SIG-M5 (cell line): ENCODE data around the gene FOXC2.

Source experiments
- DNase-seq: peaks from one replicate; lab custom pipeline; 2025; lab: John Stamatoyannopoulos, UW

FOXC2 gene

DNA sequence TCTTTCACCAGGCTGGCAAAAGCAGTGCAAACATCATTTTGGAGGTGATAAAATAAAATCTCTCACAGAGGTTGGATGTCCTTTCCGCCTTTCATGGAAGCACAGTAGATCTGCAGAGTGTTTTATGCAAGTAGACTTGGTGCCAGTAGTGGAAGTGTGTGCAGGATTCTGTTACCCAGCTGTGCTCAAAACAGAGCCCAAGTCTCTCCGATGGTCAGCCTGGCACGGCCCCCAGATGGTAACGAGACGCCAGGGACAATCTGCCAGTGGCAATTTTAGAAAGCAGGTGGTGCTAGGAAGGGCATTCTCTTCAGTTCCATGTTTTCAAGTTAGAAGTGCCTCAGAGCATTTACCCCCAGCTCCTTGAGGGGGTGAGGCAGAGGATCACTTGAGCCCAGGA is 10.1 kb upstream of the FOXC2 start:
- no peak for DNase-seq

DNA sequence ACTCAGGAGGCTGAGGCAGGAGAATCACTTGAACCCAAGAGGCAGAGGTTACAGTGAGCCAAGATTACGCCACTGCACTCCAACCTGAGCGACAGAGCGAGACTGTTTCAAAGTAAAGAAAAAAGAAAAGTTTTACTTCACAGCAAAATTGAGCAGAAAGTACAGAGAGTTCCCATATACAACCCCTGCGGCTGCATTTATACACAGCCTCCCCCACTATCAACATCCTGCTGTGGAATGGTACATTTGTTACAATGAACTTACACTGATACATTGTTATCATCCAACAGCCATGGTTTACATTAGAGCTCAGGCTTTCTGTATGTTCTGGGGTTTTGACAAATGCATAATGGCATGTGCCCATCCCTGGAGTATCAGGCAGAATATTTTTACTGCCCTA is 9.0 kb upstream of the FOXC2 start:
- no peak for DNase-seq

DNA sequence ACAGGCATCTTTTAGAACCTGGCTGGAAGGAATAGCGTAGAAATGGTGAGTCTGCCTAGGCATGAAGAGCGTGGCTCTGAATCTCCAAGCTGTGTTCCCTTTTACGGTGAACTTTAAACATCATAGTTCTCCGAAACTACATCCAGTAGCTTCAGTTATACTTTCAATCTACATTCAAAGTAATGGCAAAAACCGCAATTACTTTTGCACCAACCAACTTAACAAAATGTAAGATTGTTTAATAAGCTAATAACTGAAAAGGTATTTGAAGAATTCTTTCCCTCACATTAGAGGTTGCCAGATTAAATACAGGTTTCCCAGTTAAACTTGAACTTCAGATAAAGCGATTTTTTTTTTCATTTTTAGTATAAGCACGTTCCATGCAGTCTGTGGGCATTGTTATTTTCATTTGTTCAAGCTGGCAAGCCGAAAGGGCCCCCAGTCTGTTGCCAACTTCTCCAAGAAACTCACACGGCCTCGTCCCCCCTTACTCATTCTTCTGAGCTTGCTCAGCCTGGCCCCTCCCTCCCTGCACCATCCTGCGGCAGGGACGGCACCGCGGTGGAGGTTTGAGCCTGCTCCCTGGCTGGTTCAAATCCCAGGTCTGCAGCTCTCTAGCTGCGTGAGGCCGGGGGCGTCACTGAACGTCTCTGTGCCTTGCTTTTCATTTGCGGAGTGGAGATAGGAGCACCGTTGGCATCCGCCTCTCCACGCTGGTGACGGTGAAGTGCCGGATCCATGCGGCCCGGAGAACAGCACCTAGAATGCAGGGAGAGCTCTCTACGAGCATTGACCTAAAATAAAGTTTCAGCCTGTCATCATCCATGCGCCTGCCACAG is 8.1 kb upstream of the FOXC2 start:
- DNase-seq, result no peak

DNA sequence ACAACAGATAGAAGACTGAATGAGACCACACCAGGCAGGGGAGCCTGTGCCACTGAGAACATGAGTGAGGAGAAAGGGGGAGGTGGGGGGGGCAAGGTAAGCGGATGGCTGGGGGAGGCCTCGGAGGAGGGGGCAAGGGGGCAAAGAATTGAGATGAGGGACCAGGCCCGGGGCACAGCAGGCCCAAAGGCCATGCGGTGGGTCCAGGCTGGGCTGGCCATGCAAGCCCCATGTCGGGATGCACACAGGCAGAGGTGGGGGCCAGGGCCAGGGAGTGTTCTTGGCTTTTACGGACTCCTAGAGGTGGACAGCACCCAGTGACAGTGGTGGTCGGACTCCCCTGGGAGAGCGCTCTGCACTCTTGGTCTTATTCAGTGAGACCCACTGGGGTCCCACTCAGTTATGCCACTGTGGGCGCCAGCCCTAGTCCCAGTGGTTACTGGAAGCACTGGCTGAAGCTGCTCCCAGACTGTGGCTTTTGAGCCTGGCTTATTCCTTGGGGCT is 6.8 kb upstream of the FOXC2 start:
- no peak for DNase-seq

DNA sequence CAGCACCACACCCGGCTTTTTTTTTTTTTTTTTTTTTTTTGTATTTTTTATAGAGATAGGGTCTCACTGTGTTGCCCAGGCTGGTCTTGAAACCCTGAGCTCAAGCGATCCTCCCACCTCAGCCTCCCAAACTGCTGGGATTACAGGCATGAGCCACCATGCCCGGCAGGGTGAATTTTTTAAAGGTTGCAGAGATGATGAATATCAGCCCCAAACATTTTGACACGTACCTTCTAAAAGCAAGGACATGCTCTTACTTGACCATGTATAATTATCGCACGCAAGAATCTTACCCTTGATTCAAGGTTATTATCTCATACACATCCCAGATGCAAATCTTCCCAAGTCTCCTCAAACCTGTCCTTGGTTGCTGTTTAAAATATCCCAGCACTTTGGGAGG is 4.3 kb upstream of the FOXC2 start:
- DNase-seq, result no peak

DNA sequence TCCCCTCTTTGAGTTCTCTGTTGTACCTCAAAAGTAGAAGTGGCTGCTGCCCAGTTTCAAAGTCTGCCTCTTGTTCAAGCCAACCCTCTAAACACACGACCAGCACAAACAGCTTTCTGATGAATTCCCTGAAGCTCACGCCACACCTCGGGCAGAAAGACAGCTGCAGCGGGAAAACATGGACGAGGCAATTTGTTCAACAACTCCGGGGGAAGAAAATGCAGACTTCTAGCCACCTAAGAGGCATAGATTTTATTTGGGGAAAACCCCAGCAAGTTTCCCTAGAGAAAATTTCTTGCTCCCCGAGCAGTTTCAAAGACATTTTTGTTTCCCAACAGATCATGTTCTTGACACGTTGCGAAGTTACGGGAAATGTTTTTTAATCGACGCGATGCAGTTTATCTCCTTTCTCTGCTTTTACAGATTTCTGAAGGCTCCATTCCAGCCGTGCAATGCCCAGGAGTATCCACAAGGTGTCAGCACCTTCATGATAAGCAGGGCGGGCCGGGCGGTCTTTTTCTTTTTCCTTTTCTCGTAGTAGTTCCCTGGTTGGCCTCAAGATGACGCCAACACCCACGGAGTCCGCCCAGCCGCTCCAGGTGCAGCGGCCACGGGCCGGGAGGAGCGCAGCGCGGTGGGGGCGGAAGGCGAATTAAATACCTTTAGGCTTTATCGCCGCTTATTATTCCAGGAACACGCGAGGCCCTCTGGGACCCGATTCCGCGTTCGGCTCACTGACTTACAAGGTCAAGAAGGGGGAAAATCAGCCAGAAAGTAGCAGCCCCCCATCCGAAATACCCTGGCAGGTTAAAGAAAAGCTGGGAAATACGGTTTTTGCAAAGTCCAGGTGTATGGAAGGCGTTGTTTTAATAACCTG is 2.9 kb upstream of the FOXC2 start:
- peak; percentile 24 for DNase-seq

DNA sequence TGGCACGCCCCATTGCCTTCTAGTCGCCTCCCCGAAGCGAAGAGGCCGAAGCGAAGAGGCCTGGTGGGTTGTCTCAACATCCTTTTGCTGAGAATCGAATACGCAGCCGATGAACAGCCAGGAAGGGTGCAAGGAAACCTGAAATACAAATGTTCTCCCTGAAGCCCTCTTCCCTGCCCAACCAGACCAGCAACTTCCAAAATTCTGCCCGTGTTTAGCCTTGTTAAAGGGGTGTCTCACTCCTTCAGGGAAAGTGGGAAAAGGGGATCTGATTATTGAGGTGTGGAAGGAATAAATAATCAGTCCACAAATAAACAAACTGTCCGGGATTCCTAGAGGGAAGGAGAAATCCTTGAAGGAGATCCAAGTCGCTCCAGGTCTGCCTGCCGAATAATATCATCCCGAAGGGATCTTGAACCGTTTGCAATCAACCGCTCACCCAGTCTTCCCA is 1.4 kb upstream of the FOXC2 start:
- no peak for DNase-seq

DNA sequence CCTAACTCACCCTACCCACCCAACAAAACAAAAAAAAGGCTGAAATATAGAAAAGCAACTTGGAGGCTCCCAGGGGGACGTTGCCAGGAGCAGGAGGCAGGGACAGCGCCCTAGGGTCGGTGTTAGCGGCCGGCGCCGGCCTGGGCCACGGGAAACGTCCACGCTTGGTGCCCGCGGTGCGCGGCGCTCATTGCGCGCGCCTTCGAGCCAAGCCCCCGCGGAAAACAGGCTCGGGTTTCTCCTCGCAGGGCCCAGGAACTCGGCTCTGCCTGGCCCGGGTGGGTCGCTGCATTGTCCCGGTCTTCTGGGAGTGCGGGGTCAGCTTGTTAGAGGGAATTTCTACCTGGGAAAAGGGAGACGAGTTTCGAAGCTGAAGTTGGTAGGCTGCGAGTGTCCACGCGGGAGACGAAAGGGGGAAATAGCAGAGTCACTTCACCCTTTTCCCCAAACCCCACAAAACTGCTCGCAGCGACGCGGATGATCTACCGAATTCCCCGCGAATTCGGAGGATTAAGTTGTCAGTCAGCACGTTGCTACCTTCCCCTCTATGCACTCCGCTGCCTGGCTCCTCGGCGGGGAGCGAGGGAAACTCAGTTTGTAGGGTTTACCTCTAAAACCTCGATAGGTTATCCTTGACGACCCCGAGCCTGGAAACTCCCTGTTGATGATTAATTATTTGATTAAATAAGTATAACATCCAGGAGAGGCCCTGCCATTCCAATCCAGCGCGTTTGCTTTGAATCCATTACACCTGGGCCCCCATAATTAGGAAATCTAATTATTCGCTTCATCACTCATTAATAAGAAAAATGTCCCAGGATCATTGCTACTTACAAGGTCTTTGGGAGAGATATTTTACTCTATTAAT is 751 bp upstream of the FOXC2 start:
- no peak for DNase-seq

DNA sequence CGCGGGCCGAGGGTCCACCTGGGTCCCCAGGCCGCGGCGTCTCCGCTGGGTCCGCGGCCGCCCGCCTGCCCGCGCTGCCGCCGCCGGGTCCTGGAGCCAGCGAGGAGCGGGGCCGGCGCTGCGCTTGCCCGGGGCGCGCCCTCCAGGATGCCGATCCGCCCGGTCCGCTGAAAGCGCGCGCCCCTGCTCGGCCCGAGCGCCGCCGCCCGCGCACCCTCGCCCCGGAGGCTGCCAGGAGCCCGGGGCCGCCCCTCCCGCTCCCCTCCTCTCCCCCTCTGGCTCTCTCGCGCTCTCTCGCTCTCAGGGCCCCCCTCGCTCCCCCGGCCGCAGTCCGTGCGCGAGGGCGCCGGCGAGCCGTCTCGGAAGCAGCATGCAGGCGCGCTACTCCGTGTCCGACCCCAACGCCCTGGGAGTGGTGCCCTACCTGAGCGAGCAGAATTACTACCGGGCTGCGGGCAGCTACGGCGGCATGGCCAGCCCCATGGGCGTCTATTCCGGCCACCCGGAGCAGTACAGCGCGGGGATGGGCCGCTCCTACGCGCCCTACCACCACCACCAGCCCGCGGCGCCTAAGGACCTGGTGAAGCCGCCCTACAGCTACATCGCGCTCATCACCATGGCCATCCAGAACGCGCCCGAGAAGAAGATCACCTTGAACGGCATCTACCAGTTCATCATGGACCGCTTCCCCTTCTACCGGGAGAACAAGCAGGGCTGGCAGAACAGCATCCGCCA is 504 bp downstream of the FOXC2 start:
- DNase-seq, result no peak

DNA sequence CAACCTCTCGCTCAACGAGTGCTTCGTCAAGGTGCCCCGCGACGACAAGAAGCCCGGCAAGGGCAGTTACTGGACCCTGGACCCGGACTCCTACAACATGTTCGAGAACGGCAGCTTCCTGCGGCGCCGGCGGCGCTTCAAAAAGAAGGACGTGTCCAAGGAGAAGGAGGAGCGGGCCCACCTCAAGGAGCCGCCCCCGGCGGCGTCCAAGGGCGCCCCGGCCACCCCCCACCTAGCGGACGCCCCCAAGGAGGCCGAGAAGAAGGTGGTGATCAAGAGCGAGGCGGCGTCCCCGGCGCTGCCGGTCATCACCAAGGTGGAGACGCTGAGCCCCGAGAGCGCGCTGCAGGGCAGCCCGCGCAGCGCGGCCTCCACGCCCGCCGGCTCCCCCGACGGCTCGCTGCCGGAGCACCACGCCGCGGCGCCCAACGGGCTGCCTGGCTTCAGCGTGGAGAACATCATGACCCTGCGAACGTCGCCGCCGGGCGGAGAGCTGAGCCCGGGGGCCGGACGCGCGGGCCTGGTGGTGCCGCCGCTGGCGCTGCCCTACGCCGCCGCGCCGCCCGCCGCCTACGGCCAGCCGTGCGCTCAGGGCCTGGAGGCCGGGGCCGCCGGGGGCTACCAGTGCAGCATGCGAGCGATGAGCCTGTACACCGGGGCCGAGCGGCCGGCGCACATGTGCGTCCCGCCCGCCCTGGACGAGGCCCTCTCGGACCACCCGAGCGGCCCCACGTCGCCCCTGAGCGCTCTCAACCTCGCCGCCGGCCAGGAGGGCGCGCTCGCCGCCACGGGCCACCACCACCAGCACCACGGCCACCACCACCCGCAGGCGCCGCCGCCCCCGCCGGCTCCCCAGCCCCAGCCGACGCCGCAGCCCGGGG is 1.3 kb downstream of the FOXC2 start:
- no peak for DNase-seq

DNA sequence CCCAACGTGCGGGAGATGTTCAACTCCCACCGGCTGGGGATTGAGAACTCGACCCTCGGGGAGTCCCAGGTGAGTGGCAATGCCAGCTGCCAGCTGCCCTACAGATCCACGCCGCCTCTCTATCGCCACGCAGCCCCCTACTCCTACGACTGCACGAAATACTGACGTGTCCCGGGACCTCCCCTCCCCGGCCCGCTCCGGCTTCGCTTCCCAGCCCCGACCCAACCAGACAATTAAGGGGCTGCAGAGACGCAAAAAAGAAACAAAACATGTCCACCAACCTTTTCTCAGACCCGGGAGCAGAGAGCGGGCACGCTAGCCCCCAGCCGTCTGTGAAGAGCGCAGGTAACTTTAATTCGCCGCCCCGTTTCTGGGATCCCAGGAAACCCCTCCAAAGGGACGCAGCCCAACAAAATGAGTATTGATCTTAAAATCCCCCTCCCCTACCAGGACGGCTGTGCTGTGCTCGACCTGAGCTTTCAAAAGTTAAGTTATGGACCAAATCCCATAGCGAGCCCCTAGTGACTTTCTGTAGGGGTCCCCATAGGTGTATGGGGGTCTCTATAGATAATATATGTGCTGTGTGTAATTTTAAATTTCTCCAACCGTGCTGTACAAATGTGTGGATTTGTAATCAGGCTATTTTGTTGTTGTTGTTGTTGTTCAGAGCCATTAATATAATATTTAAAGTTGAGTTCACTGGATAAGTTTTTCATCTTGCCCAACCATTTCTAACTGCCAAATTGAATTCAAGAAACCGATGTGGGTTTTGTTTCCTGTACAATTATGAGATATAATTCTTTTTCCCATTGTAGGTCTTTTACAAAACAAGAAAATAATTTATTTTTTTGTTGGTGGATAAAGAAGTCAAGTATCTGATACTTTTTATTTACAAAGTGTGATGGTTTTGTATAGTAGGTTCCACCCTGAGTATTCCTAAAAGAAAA is 2.3 kb downstream of the FOXC2 start:
- no peak for DNase-seq

DNA sequence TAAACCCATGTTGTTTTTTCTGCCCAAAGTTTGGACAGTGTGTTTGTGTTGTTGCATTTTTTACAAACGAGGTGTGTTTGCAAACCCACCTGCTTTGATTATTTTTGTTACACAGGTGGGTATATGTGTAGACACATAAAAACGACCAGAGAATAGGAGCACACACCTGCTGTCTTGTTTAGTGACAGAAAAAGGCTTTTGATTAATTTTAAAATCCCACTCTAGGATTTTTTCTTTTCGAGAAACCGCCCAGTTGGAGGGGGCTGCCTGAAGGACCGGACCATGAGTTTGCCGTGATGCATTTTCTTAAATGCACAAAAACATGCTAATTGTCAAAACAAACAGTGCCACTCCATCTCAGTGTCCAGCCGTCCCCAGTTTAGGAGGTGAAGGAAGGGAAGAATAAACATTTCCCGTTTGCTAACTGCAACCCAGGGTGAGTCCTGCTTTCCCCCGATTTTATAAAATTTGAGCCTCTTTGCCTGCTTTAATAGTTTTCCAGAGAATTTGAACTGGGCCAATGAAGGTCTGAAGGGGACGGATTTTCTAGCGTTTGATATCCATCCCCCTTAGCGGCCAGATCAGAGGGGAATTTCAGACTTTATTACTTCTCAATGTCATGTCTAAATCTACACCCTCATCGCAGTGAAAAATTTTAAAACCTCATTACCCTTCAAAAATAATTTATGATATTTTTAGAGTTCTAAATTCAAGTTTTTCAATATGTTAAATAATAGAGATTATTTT is 3.2 kb downstream of the FOXC2 start:
- no peak for DNase-seq

DNA sequence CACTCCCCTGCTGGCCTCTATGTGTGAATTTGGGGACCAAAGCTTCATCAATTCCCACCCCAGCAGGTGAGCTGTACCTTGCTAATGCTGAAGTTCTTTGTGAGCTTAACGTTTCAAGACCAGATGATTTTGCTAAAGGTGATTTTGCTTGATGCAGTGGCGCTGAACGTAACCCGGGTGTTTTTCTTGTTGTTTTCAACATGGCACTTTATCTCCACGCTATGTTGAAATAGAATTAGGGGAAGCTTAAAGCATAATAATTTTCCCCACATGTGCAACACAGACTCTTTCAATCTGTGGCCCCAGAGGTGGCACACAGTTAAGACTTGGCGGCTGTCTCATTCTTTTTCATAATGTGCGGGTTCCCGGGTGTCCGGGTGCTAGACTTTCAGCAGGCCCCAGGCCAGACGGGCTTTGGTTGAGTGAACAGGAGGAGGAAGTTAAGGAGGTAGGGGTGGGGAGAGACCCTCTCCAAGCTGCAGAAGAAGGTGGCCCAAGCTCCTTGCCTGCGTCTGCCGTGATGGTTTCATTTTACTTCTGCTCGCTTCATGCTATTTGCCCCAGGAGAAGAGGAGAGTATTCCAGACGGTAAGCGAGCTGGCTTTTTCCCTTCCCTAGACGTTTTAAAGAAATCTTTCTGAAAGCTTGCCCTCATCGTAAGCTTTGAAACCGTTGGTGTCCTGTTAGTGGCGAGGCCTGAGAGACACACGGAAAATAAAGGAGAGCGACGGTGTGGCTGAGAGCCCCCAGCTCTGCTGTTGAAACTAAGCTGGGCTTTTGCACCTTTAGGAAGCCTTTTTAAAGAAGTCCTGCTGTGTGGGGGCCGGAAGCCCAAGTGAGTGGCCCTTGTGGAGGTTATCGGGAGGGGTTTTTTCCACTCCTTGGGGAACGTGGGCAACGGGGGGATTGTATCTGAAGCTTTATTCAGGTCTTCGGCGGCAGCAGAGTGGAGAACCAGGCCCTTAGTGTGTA is 4.2 kb downstream of the FOXC2 start:
- DNase-seq, result no peak

DNA sequence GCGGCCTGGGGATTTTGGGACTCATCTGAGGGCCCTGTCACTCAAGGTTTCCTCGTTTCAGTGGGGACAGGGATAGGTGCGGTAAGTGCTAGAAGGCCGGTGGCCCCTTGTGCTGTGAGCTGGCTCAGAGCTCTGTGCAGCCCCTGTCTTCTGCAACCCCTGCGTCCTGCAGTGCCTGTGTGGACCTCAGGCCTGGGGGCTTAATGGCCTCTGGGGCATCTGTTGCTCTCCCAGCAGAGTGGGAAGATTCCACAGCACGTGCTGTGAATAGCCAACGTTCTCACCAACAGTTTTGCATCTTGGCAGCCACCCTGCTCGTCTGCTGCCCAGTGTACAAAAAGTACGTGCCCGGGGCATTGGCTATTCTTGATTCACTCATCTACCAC is 4.9 kb downstream of the FOXC2 start:
- DNase-seq, result no peak

DNA sequence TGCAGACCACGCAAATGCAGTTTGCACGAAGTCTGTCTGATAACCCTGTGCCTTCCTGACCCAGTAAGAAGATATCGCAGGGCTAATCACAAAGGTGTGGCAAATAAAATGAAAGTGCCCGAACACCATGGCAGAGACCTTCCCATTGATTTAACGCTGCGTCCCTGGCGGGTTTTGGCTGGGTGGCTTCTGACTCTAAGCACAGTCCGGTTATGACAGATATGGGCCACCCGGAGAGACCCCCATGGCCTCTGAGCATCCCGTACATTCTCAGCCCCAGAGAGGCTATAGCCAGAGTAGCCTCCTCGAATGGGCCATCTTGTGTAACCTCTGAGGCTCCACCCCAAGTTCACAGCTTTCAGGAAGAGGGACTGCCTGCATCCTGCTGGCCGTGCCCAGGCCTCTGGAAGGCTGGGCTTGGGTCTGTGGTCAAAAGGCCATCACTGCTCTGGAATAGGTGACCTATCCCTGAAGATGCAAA is 5.5 kb downstream of the FOXC2 start:
- DNase-seq, result no peak

DNA sequence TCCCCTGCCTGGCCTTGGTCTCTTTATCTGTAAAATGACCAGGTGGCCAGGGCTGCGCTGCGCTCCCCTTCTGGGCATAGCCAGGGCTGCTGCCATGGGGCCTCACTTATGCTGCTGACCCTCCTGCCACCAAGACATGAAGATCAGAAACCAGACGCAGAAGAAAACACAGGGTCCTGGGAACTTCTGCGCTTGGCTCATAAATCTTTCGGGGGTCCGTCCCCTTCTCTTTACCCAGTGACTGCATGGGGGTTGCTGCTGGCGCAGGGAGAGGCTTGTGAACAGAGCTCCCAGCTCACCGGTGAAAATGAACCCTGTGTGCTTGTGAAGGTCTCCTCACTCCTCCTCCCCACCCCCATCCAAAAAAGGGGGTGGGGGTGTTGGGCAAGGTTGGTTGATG is 6.0 kb downstream of the FOXC2 start:
- DNase-seq, result no peak

DNA sequence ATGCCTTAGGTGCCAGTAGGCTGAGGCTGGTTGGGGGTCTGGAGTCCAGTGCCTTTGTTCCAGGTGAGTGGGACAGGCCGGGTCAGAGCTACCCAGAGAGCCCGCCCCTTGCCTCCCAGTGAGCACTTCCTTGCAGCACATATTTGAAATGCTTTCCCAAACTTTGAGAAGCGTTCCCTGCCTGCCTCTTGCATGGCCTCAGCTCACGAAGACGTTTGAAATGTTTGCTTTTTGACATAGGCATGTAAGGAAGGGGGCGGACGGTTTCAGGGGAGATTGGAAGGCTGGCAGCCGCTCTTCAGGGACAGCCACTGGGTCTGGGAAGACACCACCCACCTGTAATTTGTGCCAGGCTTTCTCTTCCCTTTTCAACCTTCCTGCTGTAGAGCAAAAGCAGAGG is 6.6 kb downstream of the FOXC2 start:
- DNase-seq, result no peak
